T-helper 22 cell (primary cell): Measurements from ENCODE around the gene ADCY10.
"Not testable (repeated sequence)": the region's sequence is repeated elsewhere in the genome, so short reads cannot be mapped to it uniquely, and the experiment has no call there.

Experiments
- DNase-seq: peaks from one replicate; pipeline ENCODE4 v3.0.0-alpha.2; 2020; ENCODE audit warnings: low read depth

The ADCY10 gene

GRCh38 chr1:167887187-167887586 lies 26.7 kb downstream of the ADCY10 start:
- not testable (repeated sequence) for DNase-seq

GRCh38 chr1:167882376-167882775 lies 31.6 kb downstream of the ADCY10 start:
- DNase-seq: no peak

GRCh38 chr1:167881786-167882185 lies 32.1 kb downstream of the ADCY10 start:
- DNase-seq: no peak

GRCh38 chr1:167881069-167881468 lies 32.9 kb downstream of the ADCY10 start:
- DNase-seq: no peak

- DNase-seq: no peak
Observed at GRCh38 chr1:167880580-167881021, 33.3 kb downstream of the ADCY10 start.

- no peak for DNase-seq
Observed at GRCh38 chr1:167879508-167879907, 34.4 kb downstream of the ADCY10 start.

- no peak for DNase-seq
Observed at GRCh38 chr1:167878372-167879160, 35.4 kb downstream of the ADCY10 start.

- no peak for DNase-seq
Observed at GRCh38 chr1:167876597-167877175, 37.2 kb downstream of the ADCY10 start.

GRCh38 chr1:167871331-167871730 lies 42.6 kb downstream of the ADCY10 start:
- no peak for DNase-seq

- DNase-seq: not testable (repeated sequence)
Observed at GRCh38 chr1:167869157-167870001, 44.6 kb downstream of the ADCY10 start.

GRCh38 chr1:167866739-167867414 lies 47.1 kb downstream of the ADCY10 start:
- not testable (repeated sequence) for DNase-seq

GRCh38 chr1:167866326-167866725 lies 47.6 kb downstream of the ADCY10 start:
- not testable (repeated sequence) for DNase-seq

GRCh38 chr1:167865804-167866308 lies 48.1 kb downstream of the ADCY10 start:
- not testable (repeated sequence) for DNase-seq

GRCh38 chr1:167865193-167865592 lies 48.7 kb downstream of the ADCY10 start:
- not testable (repeated sequence) for DNase-seq

GRCh38 chr1:167864392-167865032 lies 49.4 kb downstream of the ADCY10 start:
- DNase-seq: no peak

- DNase-seq: no peak
Observed at GRCh38 chr1:167863921-167864279, 50.0 kb downstream of the ADCY10 start.

- DNase-seq: not testable (repeated sequence)
Observed at GRCh38 chr1:167863191-167863920, 50.6 kb downstream of the ADCY10 start.

GRCh38 chr1:167862432-167863076 lies 51.4 kb downstream of the ADCY10 start:
- no peak for DNase-seq

GRCh38 chr1:167861664-167862381 lies 52.1 kb downstream of the ADCY10 start:
- DNase-seq: no peak
